GM21381 (cell line): ENCODE data around the gene BTBD2.

Experiments used
- ATAC-seq: cut with Tn5 transposase; IDR thresholded peaks from one replicate; pipeline ENCODE4 v1.9.1; 2021; ENCODE audit warnings: mild to moderate bottlenecking, moderate library complexity; ENCODE audit not compliant: unreplicated experiment

Gene BTBD2

DNA sequence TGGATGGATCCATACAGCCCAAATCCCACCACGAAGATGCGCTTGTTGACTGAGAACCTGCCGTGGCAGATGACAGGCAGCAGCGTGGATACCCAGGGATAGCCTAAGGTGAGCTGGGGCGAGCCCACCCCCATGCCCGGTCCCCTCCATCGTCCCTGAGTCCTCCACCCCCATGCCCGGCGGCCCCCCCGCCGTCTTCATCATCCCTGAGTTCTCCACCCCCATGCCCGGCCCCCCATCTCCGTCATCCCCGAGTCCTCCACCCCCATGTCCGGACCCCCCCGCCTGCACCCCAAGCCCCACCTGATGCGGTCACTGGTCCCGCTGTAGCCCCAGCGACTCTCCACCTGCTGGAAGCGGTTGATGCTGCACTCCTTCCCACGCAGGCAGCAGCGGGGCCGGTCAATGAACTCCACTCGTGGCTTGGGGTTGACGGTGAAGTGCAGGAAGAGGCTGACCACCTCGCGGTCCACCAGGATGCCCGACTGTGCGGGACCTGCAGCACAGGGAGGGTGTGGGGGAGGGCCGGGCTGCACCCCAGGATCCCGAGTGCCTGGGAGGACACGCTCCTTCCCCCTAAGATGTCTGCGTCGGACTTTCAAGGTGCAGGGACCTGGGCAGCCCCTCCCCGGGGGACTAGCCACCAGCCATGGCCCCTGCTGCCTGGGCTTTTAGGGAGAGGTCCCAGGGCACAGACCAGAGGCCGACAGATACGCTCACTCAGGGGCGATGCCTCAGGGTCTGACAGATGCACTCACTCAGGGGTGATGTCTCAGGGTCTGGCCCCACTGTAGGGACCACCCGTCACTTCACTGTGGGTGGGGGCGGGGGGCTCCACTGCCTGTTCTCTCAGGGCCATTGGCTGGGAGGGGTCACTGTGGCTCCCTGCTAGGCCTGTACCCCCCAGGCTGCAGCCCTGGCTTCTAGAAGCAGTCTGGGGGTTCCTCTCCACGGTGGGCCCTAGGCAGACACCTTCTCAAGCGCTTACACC, 28.0 kb downstream of the BTBD2 start:
- ATAC-seq: no peak

DNA sequence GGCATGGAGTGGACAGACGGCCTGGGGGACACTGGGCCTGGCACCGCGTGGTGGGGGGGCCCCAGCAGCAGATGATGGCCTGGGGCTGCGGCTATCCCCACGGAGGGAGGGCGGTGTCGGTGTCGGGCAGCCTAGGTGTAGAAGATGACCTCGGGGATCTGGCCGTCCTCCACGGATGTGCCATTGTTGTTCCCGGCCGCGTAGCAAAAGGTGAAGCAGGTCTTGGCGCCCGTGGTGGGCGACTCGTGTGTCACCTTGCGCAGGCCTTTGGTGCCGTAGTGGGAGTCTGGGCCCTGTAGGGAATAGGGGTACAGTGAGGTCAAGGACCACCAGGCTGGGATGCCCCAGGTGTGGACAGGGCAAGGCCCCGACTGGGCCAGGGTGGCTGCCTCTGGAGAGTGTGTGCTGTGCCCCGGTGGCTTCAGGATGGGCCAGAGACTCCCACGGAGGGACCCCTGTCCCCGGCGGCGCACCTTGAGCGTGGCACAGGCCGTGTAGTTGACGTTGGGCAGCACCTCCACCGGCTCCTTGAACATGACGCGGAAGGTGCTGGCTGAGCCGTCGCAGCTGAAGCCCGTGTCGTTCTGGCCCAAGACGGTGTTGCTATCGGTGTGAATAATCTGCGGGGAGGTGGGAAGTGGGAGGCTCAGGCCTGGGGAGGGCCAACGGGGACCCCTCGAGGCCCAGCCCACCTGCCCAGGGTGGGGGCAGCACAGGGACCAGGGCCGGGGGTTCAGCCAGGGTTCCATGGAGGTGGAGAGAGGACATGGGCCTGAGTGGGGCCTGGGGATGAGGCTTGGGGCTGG, 29.0 kb downstream of the BTBD2 start:
- no peak for ATAC-seq

DNA sequence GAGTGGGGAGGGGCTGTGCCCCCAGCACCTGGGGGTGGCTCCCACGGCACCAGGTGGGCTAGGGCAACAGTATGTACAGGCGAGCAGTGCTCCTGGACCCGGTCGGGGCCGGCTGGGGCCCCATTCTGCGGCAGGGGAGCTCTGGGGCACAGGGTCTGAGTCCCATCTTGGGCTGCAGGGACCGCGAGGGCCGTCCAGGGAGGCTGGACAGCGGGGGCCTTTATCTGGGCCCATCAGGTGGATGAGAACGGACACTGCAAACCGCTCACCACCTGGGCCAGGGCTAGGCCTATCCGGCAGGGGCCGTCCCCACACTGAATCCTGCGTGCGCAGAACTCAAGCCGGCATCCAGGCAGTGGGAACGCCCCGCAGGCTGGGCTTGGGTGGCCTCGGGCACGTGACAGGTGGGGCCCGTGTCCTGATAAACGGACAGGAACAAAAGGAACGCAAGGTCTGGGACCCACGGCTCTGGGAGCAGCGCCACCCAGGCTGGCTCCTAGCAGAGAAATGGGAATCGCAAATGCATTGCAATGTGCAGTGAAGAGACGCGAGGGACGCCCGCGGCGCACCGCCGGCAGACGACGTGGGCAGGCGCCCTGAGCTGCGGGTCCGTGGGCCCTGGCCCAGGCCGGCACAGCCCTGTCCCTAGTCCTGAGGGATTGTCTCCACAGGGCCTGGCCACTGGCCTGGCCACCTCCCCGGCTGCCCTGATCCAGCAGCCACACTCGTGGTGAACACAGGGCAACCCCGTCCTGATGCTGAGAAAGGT, 29.7 kb downstream of the BTBD2 start:
- ATAC-seq: no peak

DNA sequence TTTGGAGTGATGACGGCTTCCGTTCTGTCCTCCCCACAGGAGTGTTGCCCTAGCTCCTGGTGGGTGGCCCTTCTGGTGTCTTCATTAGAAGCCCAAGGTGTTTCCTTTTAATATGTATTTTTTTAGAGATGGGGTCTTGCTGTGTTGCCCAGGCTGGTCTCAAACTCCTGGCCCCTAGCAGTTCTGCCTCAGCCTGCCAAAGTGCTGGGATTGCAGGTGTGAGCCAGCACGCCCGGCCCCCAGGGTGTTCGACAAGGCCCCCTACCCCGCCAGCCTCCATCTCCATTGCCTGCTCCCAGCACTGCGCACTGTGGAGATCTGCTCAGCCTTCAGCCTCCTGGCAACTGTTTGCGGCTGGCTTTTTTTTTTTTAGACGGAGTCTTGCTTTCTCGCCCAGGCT, 31.2 kb downstream of the BTBD2 start:
- ATAC-seq: no peak

DNA sequence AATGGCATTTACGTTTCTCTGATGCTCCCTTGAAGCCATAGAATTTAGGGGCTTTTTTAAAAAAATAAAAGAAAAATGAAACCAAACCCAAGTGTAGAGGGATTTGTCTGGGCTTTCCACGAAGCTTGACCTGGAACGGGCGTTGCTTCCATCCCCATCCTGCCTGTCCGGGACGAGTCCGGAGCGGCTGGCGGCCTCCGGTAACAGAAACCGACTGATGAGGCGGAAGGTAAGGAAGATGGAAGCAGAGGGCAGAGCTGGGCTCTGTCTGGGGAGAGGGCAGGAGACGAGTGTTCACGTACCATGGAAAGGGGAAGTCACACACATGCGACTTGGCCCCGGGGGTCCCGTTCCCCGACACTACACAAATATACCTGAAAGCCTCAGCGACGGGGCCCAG, 34.3 kb downstream of the BTBD2 start:
- ATAC-seq: no peak

DNA sequence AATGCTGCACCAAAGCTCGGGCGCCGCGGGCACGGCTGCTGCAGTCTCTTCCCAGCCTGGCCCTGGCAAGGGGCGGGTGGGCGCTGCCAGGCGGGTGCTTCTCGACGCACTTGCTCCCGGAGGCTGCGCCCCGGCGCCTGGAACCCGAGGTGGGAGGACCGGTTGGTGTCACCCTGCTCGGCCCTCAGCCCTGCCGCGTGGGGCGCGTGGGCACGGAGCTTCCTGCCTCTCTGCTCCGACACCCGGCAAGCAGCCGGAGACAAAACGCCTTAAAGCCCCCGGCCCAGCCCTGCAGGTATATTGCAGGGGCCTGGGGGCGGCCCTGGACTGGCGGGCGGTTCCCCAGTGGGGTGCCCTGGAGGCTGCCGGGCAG, 34.7 kb downstream of the BTBD2 start:
- no peak for ATAC-seq

DNA sequence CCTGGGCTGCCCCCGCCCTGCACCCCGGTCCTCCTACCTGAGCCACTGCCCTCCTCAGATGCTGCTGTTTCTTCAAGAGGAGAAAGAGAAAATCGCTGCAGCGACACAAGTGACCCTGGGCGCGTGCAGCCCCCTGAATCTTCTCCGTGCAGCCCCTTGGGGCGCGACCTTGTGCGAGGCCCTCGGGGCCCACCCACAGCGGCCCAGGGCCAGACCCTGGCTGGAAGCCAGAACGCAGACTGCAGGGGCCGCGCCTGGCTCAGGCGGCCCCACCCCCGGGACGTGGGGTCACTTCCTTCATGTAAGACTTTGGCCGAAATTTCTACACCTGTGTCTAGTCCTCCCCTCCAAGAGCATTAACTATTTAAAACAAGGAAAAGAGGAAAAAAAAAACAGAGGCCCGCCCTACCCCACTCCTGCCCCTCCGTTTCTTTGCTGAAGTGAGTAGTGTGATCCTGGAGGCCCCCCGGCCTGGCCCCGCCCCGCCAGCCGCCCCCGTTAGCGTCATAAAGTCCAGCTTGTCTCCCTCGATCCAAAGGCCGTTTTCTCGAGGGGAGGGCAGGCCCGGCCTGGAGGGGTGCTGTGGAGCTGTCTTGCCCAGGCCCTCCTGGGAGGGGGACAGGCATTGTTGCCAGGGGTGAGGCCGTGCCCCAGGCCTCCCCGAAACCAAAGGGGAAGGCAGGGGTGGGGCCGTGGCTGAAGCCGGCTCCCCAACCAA, 35.3 kb downstream of the BTBD2 start:
- no peak for ATAC-seq

DNA sequence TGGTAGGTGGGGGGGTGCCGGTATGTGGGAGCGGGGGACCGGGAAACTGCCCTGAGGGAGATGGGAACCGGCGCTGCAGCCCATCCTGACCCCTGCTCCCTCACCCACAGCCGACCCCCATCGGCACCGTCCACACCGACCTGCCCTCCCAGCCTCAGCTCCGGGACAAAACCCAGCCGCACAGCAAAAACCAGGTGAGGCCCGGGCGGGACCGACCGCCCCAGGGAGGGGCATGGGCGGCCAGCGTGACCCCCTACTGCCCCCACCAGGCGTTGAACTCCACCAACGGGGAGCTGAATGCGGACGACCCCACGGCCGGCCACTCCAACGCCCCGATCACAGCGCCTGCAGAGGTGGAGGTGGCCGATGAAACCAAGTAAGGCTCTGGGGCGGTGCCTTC, 35.9 kb downstream of the BTBD2 start:
- no peak for ATAC-seq

DNA sequence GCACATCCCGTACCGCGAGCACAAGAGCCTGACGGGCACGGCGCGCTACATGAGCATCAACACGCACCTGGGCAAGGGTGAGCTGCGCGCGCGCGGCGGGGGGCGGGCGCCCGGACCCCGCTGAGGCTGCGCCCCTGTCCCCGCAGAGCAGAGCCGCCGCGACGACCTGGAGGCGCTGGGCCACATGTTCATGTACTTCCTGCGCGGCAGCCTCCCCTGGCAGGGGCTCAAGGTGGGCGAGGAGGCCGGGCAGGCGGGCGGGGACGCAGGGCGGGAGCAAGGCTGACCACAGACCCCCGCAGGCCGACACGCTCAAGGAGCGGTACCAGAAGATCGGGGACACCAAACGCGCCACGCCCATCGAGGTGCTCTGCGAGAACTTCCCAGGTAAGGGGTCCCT, 36.5 kb downstream of the BTBD2 start:
- ATAC-seq: no peak

DNA sequence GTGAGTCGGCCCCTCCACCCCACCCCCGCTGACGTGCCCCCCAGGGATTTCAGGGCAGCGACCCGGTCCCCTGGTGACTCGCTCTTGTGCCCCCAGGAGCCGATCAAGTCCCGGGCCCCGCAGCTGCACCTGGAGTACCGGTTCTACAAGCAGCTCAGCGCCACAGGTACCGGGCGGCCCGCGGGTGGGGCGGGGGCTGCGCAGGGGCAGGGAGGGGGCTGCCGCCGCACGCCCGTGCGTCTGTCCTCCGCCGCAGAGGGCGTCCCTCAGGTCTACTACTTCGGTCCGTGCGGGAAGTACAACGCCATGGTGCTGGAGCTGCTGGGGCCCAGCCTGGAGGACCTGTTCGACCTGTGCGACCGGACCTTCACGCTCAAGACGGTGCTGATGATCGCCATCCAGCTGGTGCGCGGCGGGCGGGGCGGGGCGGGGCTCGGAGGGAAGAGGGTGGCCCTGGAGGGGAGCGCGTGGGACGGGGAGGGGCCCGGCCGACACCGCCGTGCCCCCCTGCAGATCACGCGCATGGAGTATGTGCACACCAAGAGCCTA, 37.1 kb downstream of the BTBD2 start:
- ATAC-seq: no peak

DNA sequence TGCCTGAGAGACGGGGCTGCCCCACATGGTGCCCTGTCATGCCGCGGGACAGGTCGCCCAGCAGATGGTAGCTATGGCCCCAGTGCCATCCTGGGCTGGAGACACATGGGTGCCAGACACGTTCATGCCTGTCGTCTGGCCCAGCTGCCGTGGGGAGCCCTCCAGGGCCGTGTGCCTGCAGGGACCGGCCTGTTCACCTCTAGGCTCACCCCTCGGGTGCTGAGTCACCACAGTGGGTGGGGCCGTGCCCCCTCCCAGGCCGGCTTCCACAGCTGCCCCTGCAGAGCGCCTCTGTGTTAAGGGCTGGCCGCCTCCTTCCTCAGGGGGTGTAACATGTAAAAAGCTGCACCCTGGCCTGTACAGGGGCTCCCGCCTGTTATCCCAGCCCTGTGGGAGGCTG, 38.4 kb downstream of the BTBD2 start:
- no peak for ATAC-seq

DNA sequence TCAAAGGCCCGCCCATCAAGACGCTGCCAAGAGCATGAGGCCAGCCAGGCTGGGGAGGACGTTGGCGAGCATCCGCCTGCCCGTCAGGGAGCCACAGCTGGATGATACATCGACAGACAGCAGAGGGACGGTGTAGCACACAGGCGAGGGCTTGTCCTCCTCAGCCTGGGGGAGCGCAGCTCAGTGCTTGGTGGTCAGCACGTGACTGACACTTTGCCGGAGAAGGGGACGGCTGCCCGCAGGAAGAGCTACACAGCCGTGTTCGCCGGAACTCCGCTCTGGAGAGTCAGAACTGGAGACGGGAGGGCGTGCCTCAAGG, 40.4 kb downstream of the BTBD2 start:
- no peak for ATAC-seq

DNA sequence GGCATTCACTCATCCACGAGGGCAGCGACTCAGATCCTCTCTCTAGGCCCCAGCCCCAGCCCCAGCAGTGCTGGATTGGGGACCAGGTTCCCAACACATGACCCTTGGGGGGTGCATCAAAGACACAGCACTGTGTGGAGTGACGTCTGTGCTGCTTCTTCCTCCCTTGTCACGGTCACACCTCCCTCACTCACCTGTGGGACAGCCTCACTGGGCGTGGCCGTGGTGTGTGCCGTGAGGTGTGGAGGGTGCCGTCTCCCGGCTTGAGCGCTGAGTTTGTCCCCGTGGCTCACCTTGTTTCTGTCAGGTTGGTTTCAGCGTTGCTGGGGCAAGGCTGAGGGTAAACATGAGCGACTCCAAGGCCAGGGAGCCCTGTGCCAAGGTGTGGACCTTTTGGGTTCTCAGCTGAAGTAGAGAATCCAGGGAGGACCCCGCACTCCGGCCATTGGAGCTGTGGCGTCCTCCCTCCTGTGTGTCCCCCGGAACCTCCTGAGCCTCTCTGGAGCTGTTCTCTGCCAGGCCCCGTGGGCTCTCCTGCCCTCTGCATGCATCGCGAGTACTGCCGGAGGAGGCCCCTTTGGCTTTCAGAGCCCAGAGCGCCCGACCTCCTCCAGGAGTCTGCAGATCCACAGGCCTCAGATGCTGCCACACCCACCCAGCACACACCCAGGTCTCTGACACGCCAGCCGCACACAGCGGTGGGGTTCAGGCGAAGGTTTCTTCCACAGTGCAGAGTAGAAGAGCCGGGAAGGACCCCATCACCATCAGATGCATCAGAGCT, 40.9 kb downstream of the BTBD2 start:
- no peak for ATAC-seq

DNA sequence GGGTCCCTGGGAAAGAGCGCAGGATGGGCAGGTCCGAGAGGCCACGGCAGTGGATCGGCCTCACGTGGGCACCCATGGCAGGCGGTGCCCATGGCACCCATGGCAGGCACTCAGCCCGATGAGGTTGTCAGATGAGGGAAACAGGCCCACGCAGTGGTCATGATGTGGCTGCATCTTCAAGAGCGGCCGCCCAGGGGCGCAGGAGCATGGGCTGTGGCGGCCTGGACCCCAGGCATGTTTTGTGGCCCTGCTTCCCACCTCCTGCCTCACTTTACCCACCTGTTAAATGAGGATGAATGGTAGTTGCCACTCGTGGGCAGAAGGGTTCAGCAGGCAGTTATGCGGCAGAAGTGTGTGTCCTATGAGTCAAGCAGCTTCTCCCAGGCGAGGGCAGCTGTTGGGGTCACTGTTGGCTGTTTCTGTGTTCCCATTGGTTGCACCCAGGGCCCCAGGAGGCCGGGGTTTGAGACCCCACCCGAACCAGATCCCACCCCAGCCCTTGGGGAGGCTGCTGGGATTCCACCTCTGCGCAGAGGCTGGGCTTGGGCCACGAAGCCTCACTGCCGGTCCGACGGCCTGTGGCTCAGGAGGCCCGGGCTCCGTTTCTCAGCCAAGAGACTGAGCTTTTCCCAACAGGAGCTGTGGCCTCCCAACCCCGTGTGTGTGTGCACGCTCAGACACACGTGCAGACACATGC, 44.6 kb downstream of the BTBD2 start:
- ATAC-seq: no peak

DNA sequence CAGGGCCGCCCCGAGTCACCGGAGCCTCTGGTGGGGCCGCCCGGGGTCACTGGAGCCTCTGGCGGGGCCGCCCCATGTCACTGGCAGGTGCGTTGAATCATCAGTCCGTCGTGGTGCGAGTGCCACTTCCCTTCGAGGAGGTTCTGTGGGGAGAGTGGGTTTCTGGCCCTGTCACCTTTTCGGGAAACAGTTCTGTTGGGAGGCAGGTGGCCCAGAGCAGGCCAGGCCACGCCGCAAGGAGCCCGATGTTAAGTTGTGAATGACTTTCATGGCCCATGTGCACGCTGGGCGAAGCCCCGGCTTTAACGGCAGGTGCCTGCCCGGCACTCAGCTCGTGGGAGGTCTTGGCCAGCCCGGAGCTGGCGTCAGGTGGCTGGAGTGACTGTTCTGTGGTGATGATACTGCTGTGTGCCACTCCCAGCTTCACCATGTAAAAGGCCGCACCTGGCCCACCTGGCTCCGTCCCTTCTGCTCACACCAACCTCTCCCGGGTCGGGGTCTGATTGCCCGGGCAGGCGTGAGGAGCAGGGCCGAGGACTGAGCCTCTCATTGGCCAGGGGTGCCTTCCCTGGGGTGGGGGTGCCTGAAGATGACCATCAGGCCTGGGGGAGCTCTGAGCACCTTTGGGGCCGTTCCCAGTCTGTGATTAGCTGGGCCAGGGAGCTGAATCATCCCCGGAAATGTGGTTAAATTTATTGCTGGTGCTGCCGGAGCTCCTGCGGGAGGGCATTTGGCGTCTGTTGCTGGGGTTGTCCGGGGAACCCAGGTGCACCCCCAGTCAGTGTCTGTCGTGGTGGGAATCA, 45.3 kb downstream of the BTBD2 start:
- no peak for ATAC-seq

DNA sequence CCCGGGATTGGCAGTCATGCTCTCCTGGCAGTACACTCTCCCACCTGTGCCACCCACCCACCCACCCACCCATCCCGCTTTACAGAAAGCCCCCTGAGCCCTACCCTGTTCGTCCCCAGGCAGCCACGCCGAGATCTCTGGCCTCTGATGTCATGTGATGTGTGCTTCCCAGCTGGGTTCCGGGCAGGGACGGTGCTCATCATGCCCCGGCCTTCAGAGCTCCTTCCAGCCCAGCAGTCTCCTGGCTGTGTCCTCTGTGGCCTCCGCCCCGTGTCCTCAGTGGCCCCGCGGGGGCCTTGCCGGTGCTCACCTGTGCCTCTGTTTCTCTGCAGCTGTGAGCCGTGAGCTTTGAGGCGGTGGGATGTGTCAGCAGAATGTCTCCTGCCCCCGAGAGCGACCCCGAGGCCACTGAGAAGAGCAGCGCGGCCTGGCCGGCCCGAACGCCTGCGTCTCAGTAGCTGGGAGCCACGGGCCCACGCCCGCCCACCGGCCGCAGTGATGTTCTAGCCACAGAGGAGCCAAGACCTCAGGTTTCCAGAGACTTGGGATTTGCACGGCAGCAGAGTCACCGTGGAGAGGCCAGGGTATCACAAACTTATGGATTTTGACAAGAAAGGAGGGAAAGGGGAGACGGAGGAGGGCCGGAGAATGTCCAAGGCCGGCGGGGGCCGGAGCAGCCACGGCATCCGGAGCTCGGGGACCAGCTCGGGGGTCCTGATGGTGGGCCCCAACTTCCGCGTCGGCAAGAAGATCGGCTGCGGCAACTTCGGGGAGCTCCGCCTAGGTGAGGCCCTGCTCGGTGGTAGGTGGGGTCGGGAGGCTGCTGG, 46.1 kb downstream of the BTBD2 start:
- no peak for ATAC-seq
